Mesendoderm (in vitro differentiated cells): ENCODE data around the gene BCL2.

Source experiments
- DNase-seq: peaks from one replicate; pipeline ENCODE4 v3.0.0; 2013
- H2AK5ac ChIP-seq: 2 replicates; pipeline ENCODE4 v1.6.1; 2013; ENCODE audit warnings: low read length, inconsistent platforms
- H2BK120ac ChIP-seq: 2 replicates; pipeline ENCODE4 v1.6.1; 2013; ENCODE audit warnings: low read depth, mild to moderate bottlenecking, low read length, moderate library complexity, mixed read lengths
- H2BK15ac ChIP-seq: replicated peaks from 2 replicates; pipeline ENCODE4 v1.6.1; 2013; ENCODE audit warnings: low read depth, mild to moderate bottlenecking, moderate library complexity
- H2BK5ac ChIP-seq: 2 replicates; pipeline ENCODE4 v1.6.1; 2013; ENCODE audit warnings: low read length, inconsistent platforms
- H3K18ac ChIP-seq: 2 replicates; pipeline ENCODE4 v1.6.1; 2013; ENCODE audit warnings: mild to moderate bottlenecking, low read length, mixed read lengths
- H3K23ac ChIP-seq: one replicate; pipeline ENCODE4 v1.6.1; 2013; ENCODE audit warnings: low read length
- H3K27ac ChIP-seq: 2 replicates; pipeline ENCODE4 v1.5.1; 2013; ENCODE audit warnings: low read depth, mild to moderate bottlenecking, inconsistent platforms, low read length, moderate library complexity
- H3K27me3 ChIP-seq: 2 replicates; pipeline ENCODE4 v1.6.1; 2013; ENCODE audit warnings: low read length, control low read depth, mild to moderate bottlenecking, inconsistent platforms; ENCODE audit not compliant: insufficient read depth, poor library complexity
- H3K36me3 ChIP-seq: 2 replicates; pipeline ENCODE4 v1.6.1; 2013; ENCODE audit warnings: low read length, inconsistent platforms; ENCODE audit not compliant: control insufficient read depth, insufficient read depth
- H3K4ac ChIP-seq: one replicate; pipeline ENCODE4 v1.6.1; 2013; ENCODE audit warnings: low read depth, mild to moderate bottlenecking, low read length, moderate library complexity
- H3K4me1 ChIP-seq: 2 replicates; pipeline ENCODE4 v1.6.1; 2013; ENCODE audit warnings: low read depth, low read length, inconsistent platforms; ENCODE audit not compliant: control insufficient read depth
- H3K4me2 ChIP-seq: 2 replicates; pipeline ENCODE4 v1.6.1; 2013; ENCODE audit warnings: low read length
- H3K4me3 ChIP-seq: 2 replicates; pipeline ENCODE4 v1.5.1; 2013; ENCODE audit warnings: mild to moderate bottlenecking, low read length
- H3K56ac ChIP-seq: one replicate; pipeline ENCODE4 v1.6.1; 2013; ENCODE audit warnings: low read length
- H3K79me1 ChIP-seq: 2 replicates; pipeline ENCODE4 v1.6.1; 2013; ENCODE audit warnings: low read length, inconsistent platforms
- H3K79me2 ChIP-seq: 2 replicates; pipeline ENCODE4 v1.6.1; 2013; ENCODE audit warnings: mild to moderate bottlenecking, low read length; ENCODE audit not compliant: control insufficient read depth, insufficient read depth
- H3K9ac ChIP-seq: 2 replicates; pipeline ENCODE4 v1.6.1; 2013; ENCODE audit warnings: low read length, inconsistent platforms
- H4K5ac ChIP-seq: one replicate; pipeline ENCODE4 v1.6.1; 2013; ENCODE audit warnings: low read length
- H4K8ac ChIP-seq: one replicate; pipeline ENCODE4 v1.6.1; 2013; ENCODE audit warnings: low read depth, mild to moderate bottlenecking, control low read depth, low read length, moderate library complexity
- WGBS: extraction: QIAGEN DNeasy Blood & Tissue Kit; methylation state at CpG from one replicate; pipeline ENCODE4 v1.1.7; 2013; ENCODE audit warnings: low lambda C conversion rate, missing lambda C conversion rate; ENCODE audit not compliant: insufficient coverage; ENCODE audit errors: extremely low coverage; 5-methylcytosine and 5-hydroxymethylcytosine counted together

The BCL2 gene

GRCh38 chr18:63315131-63315662, 4.4 kb downstream of the BCL2 start:
- no peaks in the 10 kb centered on the region for H3K79me1 ChIP-seq
- no peak overlapping the region for H4K8ac ChIP-seq
- no peaks in the 10 kb centered on the region for H3K79me2 ChIP-seq
- WGBS: no CpG with 5 or more reads among the region's 3 CpGs
- no peak overlapping the region for H3K4ac ChIP-seq
- no peak overlapping the region for H2BK120ac ChIP-seq
- no peak overlapping the region for H3K18ac ChIP-seq
- no peak overlapping the region for H4K5ac ChIP-seq
- no peak overlapping the region for H2AK5ac ChIP-seq
- H3K4me1 ChIP-seq: no peaks in the 10 kb centered on the region
- no peak overlapping the region for H3K4me2 ChIP-seq
- H2BK5ac ChIP-seq: no peak overlapping the region
- H3K23ac ChIP-seq: no peak overlapping the region
- no peak overlapping the region for H3K27ac ChIP-seq
- no peak overlapping the region for H3K9ac ChIP-seq
- H3K4me3 ChIP-seq: no peak overlapping the region
- no peak for DNase-seq
- H2BK15ac ChIP-seq: no peak overlapping the region
- peaks cover 13% of the 10 kb centered on the region for H3K27me3 ChIP-seq
- H3K36me3 ChIP-seq: no peaks in the 10 kb centered on the region
- H3K56ac ChIP-seq: no peak overlapping the region

- H3K27me3 ChIP-seq: peaks cover 10% of the 10 kb centered on the region
- no peak overlapping the region for H3K56ac ChIP-seq
- no peaks in the 10 kb centered on the region for H3K79me2 ChIP-seq
- no peak overlapping the region for H3K27ac ChIP-seq
- no peak overlapping the region for H2AK5ac ChIP-seq
- no peak overlapping the region for H3K4ac ChIP-seq
- H3K9ac ChIP-seq: no peak overlapping the region
- no CpG with 5 or more reads among the region's 4 CpGs for WGBS
- H3K36me3 ChIP-seq: no peaks in the 10 kb centered on the region
- no peak overlapping the region for H3K23ac ChIP-seq
- no peak overlapping the region for H4K5ac ChIP-seq
- H3K4me3 ChIP-seq: no peak overlapping the region
- no peak overlapping the region for H2BK15ac ChIP-seq
- no peaks in the 10 kb centered on the region for H3K79me1 ChIP-seq
- H3K18ac ChIP-seq: no peak overlapping the region
- no peak overlapping the region for H4K8ac ChIP-seq
- H3K4me2 ChIP-seq: no peak overlapping the region
- H2BK120ac ChIP-seq: no peak overlapping the region
- no peaks in the 10 kb centered on the region for H3K4me1 ChIP-seq
- H2BK5ac ChIP-seq: no peak overlapping the region
- no peak for DNase-seq
Observed at GRCh38 chr18:63314062-63314790, 5.3 kb downstream of the BCL2 start.

- Histone ChIP-seq H2BK15ac (no peak overlapping the region), H3K56ac (no peak overlapping the region), H3K27ac (no peak overlapping the region), H3K18ac (no peak overlapping the region), H3K9ac (no peak overlapping the region), H3K79me1 (no peaks in the 10 kb centered on the region), H3K23ac (no peak overlapping the region), H3K27me3 (peaks cover 3% of the 10 kb centered on the region), H3K36me3 (no peaks in the 10 kb centered on the region), H2BK120ac (no peak overlapping the region), H2AK5ac (no peak overlapping the region), H3K4ac (no peak overlapping the region), H4K5ac (no peak overlapping the region), H3K79me2 (no peaks in the 10 kb centered on the region), H3K4me2 (no peak overlapping the region), H3K4me1 (no peaks in the 10 kb centered on the region), H4K8ac (no peak overlapping the region), H3K4me3 (no peak overlapping the region), H2BK5ac (no peak overlapping the region)
- WGBS: no CpG with 5 or more reads among the region's 5 CpGs
- DNase-seq: no peak
Observed at GRCh38 chr18:63313396-63313917, 6.1 kb downstream of the BCL2 start.

- no CpG with 5 or more reads among the region's 5 CpGs for WGBS
- H3K79me2 ChIP-seq: no peaks in the 10 kb centered on the region
Observed at GRCh38 chr18:63312737-63313395, 6.7 kb downstream of the BCL2 start.

GRCh38 chr18:63312019-63312409, 7.6 kb downstream of the BCL2 start:
- H3K79me2 ChIP-seq: no peaks in the 10 kb centered on the region
- no peak overlapping the region for H3K4me2 ChIP-seq
- no peaks in the 10 kb centered on the region for H3K27me3 ChIP-seq
- H3K27ac ChIP-seq: no peak overlapping the region
- no peak overlapping the region for H4K5ac ChIP-seq
- no peak overlapping the region for H2AK5ac ChIP-seq
- H4K8ac ChIP-seq: no peak overlapping the region
- no peaks in the 10 kb centered on the region for H3K36me3 ChIP-seq
- no peaks in the 10 kb centered on the region for H3K4me1 ChIP-seq
- H3K18ac ChIP-seq: no peak overlapping the region
- no peak overlapping the region for H2BK120ac ChIP-seq
- no peaks in the 10 kb centered on the region for H3K79me1 ChIP-seq
- no peak overlapping the region for H3K23ac ChIP-seq
- no peak overlapping the region for H3K9ac ChIP-seq
- no peak overlapping the region for H2BK5ac ChIP-seq
- H3K4me3 ChIP-seq: no peak overlapping the region
- H3K4ac ChIP-seq: no peak overlapping the region
- H3K56ac ChIP-seq: no peak overlapping the region
- DNase-seq: no peak
- no CpG with 5 or more reads among the region's 3 CpGs for WGBS
- H2BK15ac ChIP-seq: no peak overlapping the region

More at GRCh38 chr18:63312737-63313395, 6.7 kb downstream of the BCL2 start:
- no peak overlapping the region for H3K18ac ChIP-seq
- H3K79me1 ChIP-seq: no peaks in the 10 kb centered on the region
- no peak overlapping the region for H2BK120ac ChIP-seq
- H3K36me3 ChIP-seq: no peaks in the 10 kb centered on the region
- no peak overlapping the region for H3K4ac ChIP-seq
- no peak overlapping the region for H4K8ac ChIP-seq
- no peak overlapping the region for H3K4me2 ChIP-seq
- H4K5ac ChIP-seq: no peak overlapping the region
- no peaks in the 10 kb centered on the region for H3K4me1 ChIP-seq
- no peak overlapping the region for H2BK15ac ChIP-seq
- no peak overlapping the region for H2BK5ac ChIP-seq
- H3K27me3 ChIP-seq: peaks cover 2% of the 10 kb centered on the region
- H2AK5ac ChIP-seq: no peak overlapping the region
- no peak overlapping the region for H3K9ac ChIP-seq
- H3K4me3 ChIP-seq: no peak overlapping the region
- no peak for DNase-seq
- H3K23ac ChIP-seq: no peak overlapping the region
- H3K56ac ChIP-seq: no peak overlapping the region
- H3K27ac ChIP-seq: no peak overlapping the region
